Measurements from ENCODE around the gene NDUFB6. TPM values are rescaled to one million over a fixed set of nuclear protein-coding genes. Genes with fewer than 3 reads are reported as not detected.

The NDUFB6 gene
- total and polyA plus RNA-seq, 11 donors, result 74.6 to 209 (median 125) TPM

- TF ChIP-seq POLR2A (IDR thresholded peaks at IDR 0.05), result no peak
- intact Hi-C loops (cut with DNase I), result no loop called here
- Histone ChIP-seq H3K4me3 (no peak overlapping the region), H3K4me1 (peaks cover 0 to 21% (median 5%) of the 10 kb centered on the region in 12 donors), H3K36me3 (peaks cover 0 to 16% (median 0%) of the 10 kb centered on the region in 9 donors), H3K27me3 (no peaks in the 10 kb centered on the region), H3K9me3 (no peaks in the 10 kb centered on the region), H3K27ac (peak overlapping the region in 2 of 12 donors; percentile 29 to 58)
- DNase-seq (no peak), ATAC-seq (no peak)
- 47 to 60% (median 56%) methylated on average over 3 of the region's 3 CpGs for WGBS, 4 donors
Observed at GRCh38 chr9:32558408-32558934, 14.5 kb downstream of the NDUFB6 start.

DNA sequence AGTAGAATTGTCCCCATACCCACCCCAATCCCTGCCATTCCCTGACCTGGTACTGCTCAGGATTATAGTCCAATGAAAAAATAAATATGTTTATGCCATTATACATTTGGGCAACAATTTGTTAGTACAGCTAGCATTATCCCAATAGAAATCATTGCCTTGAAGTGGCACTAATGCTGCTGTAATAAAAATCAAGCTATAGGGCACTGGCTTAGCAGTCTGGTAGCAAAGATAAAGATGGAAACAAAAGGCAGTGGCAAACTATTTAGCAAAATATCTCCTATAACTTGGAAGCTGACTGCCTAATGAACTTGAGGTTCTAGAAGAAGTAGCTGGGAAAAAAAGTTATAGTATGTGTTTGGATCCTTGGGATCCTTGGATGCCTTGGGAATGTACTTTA, 18.4 kb downstream of the NDUFB6 start:
- H3K27ac ChIP-seq, result no peak overlapping the region
- no peak for TF ChIP-seq POLR2A (IDR thresholded peaks at IDR 0.05)
- TF ChIP-seq CTCF (IDR thresholded peaks at IDR 0.05), result no peak
- intact Hi-C loops (cut with DNase I), result loop anchor here in 1 of 10 donors (5.0 kb wide), 1 partner anchor 167 kb away; no protein-coding TSS in a partner anchor
- H3K27me3 ChIP-seq, result no peaks in the 10 kb centered on the region
- peaks cover 0 to 36% (median 17%) of the 10 kb centered on the region in 12 donors for H3K4me1 ChIP-seq
- no peak for ATAC-seq
- H3K4me3 ChIP-seq, result no peak overlapping the region
- DNase-seq, result no peak
- no peaks in the 10 kb centered on the region for H3K9me3 ChIP-seq
- H3K36me3 ChIP-seq, result peaks cover 0 to 19% (median 0%) of the 10 kb centered on the region in 9 donors

GRCh38 chr9:32554107-32554506, 18.9 kb downstream of the NDUFB6 start:
- H3K27me3 ChIP-seq, result no peaks in the 10 kb centered on the region
- ATAC-seq (no peak), DNase-seq (no peak)
- H3K36me3 ChIP-seq, result peaks cover 0 to 19% (median 0%) of the 10 kb centered on the region in 9 donors
- H3K4me3 ChIP-seq, result no peak overlapping the region
- no peaks in the 10 kb centered on the region for H3K9me3 ChIP-seq
- no peak for TF ChIP-seq CTCF (IDR thresholded peaks at IDR 0.05)
- no peak for TF ChIP-seq POLR2A (IDR thresholded peaks at IDR 0.05)
- no peak overlapping the region for H3K27ac ChIP-seq
- peaks cover 0 to 38% (median 19%) of the 10 kb centered on the region in 12 donors for H3K4me1 ChIP-seq
- intact Hi-C loops (cut with DNase I), result loop anchor here in 1 of 10 donors (5.0 kb wide), 1 partner anchor 167 kb away; no protein-coding TSS in a partner anchor
- WGBS, 4 donors, result 82 to 87% (median 83%) methylated on average over 2 of the region's 2 CpGs

- no peaks in the 10 kb centered on the region for H3K9me3 ChIP-seq
- DNase-seq, result peak; percentile 91 to 95 (median 92)
- TF ChIP-seq POLR2A (IDR thresholded peaks at IDR 0.05) (peak in 1 of 2 donors; percentile 84), CTCF (IDR thresholded peaks at IDR 0.05) (no peak)
- H3K4me3 ChIP-seq, result peak within 1 kb of the TSS; percentile 54 to 87 (median 76)
- intact Hi-C loops (cut with DNase I), result loop anchor here in 4 of 10 donors (1.0 to 5.0 kb wide), 3 partner anchors 20 to 165 kb away; partner anchors contain the start of gene NDUFB6 (in 3 of the 4)
- 0 to 1% (median 0%) methylated on average over 45 to 46 of the region's 46 CpGs for WGBS, 4 donors
- peak; percentile 93 to 96 (median 95) for ATAC-seq
- no peaks in the 10 kb centered on the region for H3K27me3 ChIP-seq
- H3K27ac ChIP-seq, result peak within 1 kb of the TSS; percentile 64 to 99 (median 96)
- H3K4me1 ChIP-seq, result peaks cover 0 to 37% (median 18%) of the 10 kb centered on the region in 12 donors
- peaks cover 0 to 22% (median 0%) of the 10 kb centered on the region in 9 donors for H3K36me3 ChIP-seq
Observed at GRCh38 chr9:32552172-32552872, 20.6 kb downstream of the NDUFB6 start, which contains the start of the genes SMIM27 and TOPORS. Gene SMIM27, plus strand, starts transcription at chr9:32552327. Its CDS starts 108 bp downstream, at chr9:32552435. Gene TOPORS, minus strand, starts transcription at chr9:32552586. Its CDS starts 150 bp downstream, at chr9:32552436.
